ENCODE data around the gene COL4A5.
A peak's percentile ranks its signal among the peaks of the same experiment; 100 is the strongest.

- TF ChIP-seq CTCF (IDR thresholded peaks at IDR 0.05; ENCODE audit: control extremely low read depth in 1 of 3, insufficient read depth in 1 of 3, low read depth in 1 of 3, low read length in 3 of 3) (peak in 2 of 3 experiments; percentile 41 to 46; a peak in 3 of 4 replicates), KDM4A (IDR thresholded peaks at IDR 0.05; ENCODE audit: low read depth, low read length, severe bottlenecking) (no peak), TEAD4 (IDR thresholded peaks at IDR 0.05; ENCODE audit: low read depth, low read length) (no peak), SIN3A (conservative IDR thresholded peaks at IDR 0.05 in 1 of 2, IDR thresholded peaks at IDR 0.05 in 1 of 2; ENCODE audit: low read depth in 1 of 2, low read length in 2 of 2) (no peak), SP4 (IDR thresholded peaks at IDR 0.05; ENCODE audit: low read length) (no peak), POLR2AphosphoS5 (IDR thresholded peaks at IDR 0.05; ENCODE audit: low read depth, low read length) (no peak), RBBP5 (IDR thresholded peaks at IDR 0.05; ENCODE audit: borderline replicate concordance, low read depth, low read length) (no peak), POLR2A (IDR thresholded peaks at IDR 0.05; ENCODE audit: control extremely low read depth in 1 of 2, low read depth in 2 of 2, low read length in 2 of 2) (no peak)
These were observed 97.4 kb downstream of the COL4A5 start for GRCh38 chrX:108537005-108537404.

Measured in H1 (cell line).